ENCODE data around the gene SCCPDH.
"Not testable (repeated sequence)": the region's sequence is repeated elsewhere in the genome, so short reads cannot be mapped to it uniquely, and the experiment has no call there.

The SCCPDH gene

GRCh38 chr1:246724016-246724730 is at the start of gene SCCPDH:
SCCPDH (plus strand) TSS chr1:246724409; CDS start chr1:246724423, 14 bp downstream.
- peak; percentile 18 for DNase-seq (ENCODE audit: low spot score)

GRCh38 chr1:246677842-246678241 is 46.4 kb upstream of the SCCPDH start:
- DNase-seq (ENCODE audit: low spot score) = no peak

- DNase-seq (ENCODE audit: low spot score) = no peak
These were observed 45.1 kb upstream of the SCCPDH start for GRCh38 chr1:246678816-246679793.

GRCh38 chr1:246679794-246680177 is 44.4 kb upstream of the SCCPDH start:
- DNase-seq (ENCODE audit: low spot score) = no peak

- DNase-seq (ENCODE audit: low spot score) = no peak
These were observed 44.0 kb upstream of the SCCPDH start for GRCh38 chr1:246680190-246680589.

- no peak for DNase-seq (ENCODE audit: low spot score)
These were observed 43.5 kb upstream of the SCCPDH start for GRCh38 chr1:246680696-246681130.

GRCh38 chr1:246681900-246682895 is 42.0 kb upstream of the SCCPDH start:
- no peak for DNase-seq (ENCODE audit: low spot score)

GRCh38 chr1:246683521-246683920 is 40.7 kb upstream of the SCCPDH start:
- no peak for DNase-seq (ENCODE audit: low spot score)

GRCh38 chr1:246687002-246687401 is 37.2 kb upstream of the SCCPDH start:
- no peak for DNase-seq (ENCODE audit: low spot score)

- peak; percentile 58 for DNase-seq (ENCODE audit: low spot score)
These were observed 34.7 kb upstream of the SCCPDH start for GRCh38 chr1:246689409-246690008.

- no peak for DNase-seq (ENCODE audit: low spot score)
These were observed 34.1 kb upstream of the SCCPDH start for GRCh38 chr1:246690100-246690499.

- no peak for DNase-seq (ENCODE audit: low spot score)
These were observed 32.4 kb upstream of the SCCPDH start for GRCh38 chr1:246691622-246692495.

- DNase-seq (ENCODE audit: low spot score) = not testable (repeated sequence)
These were observed 29.9 kb upstream of the SCCPDH start for GRCh38 chr1:246694213-246694895.

GRCh38 chr1:246695136-246695535 is 29.1 kb upstream of the SCCPDH start:
- no peak for DNase-seq (ENCODE audit: low spot score)

GRCh38 chr1:246695666-246696065 is 28.5 kb upstream of the SCCPDH start:
- no peak for DNase-seq (ENCODE audit: low spot score)

- no peak for DNase-seq (ENCODE audit: low spot score)
These were observed 25.6 kb upstream of the SCCPDH start for GRCh38 chr1:246698466-246699094.

GRCh38 chr1:246699095-246699735 is 25.0 kb upstream of the SCCPDH start:
- peak; percentile 81 for DNase-seq (ENCODE audit: low spot score)

GRCh38 chr1:246703581-246703980 is 20.6 kb upstream of the SCCPDH start:
- no peak for DNase-seq (ENCODE audit: low spot score)

GRCh38 chr1:246705368-246705767 is 18.8 kb upstream of the SCCPDH start:
- DNase-seq (ENCODE audit: low spot score) = no peak
